Hematopoietic multipotent progenitor cell treated with erythropoietin and hydrocortisone succinate and interleukin-3 and kit ligand, for 6 days (in vitro differentiated cells): ENCODE measurements around the gene RPL14.

Experiments used
- DNase-seq: peaks from one replicate; pipeline ENCODE4 v3.0.0-alpha.2; 2015

RPL14 gene

DNA sequence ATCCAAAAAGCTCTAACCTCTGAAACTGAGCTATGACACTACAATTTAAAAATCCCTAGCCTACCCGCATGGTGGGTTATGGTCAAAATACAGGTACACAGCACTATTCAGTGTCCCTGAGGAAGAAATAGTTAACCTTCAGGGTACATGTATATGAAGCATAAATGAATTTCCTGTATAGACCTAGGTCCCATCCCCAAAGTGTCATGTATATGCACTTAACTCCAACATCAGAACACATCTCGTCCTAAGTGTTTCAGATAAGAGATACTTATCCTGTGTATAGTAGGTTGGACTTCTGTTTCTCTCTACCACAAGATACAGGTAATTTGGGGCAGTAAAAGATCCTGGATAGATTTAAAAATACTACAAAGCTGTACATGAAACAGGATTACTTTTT lies 6.4 kb downstream of the RPL14 start:
- no peak for DNase-seq

DNA sequence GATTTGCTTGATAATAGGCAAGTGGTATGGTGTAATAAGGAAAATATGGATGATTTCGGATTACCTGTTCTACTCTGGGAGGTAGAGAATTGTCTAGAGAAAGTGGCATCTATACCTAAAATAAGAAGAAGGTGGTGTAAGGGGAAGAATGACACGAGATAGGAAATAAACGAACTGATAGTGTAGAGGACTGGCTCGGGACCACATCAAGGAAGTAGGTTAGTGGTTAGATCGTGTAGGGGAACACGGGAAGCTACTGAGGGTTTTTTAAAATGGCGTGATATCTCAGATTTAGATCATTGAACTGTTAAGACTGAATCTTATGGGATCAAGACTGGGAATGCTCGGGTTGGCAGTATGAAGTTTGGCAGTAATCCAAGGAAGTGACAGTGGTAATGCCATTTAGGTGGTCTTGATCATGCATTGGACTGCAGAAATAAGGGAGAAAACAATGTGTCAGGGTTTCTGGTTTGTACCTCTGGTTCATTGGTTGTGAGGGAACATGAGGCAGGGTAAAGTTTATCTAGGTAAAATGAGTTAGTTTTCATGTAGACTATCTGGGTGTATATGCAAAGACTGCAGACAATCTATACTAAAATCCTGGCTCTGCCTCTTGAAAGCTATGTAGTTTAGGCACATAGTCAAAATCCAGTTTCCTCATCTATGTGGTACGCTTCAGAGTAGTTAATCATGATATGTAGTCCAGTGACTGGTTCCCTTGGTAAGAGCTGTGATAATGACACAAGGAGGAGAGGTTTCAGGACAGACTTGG lies 7.4 kb downstream of the RPL14 start:
- DNase-seq, result peak; percentile 62

DNA sequence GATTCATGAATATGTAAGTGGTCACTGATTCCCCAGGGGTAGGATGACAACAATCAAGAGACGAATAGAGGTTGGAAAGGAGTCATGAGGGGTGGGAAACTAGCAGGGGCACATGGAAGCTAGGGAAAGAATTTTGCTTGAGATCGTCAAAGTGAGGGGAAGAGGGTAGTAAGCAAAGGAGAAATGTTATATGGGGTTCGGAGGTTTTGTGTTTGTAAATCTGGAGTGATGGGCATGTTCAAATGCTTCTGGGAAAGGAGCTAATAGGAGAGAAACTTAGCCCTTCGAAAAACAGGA lies 7.9 kb downstream of the RPL14 start:
- no peak for DNase-seq

DNA sequence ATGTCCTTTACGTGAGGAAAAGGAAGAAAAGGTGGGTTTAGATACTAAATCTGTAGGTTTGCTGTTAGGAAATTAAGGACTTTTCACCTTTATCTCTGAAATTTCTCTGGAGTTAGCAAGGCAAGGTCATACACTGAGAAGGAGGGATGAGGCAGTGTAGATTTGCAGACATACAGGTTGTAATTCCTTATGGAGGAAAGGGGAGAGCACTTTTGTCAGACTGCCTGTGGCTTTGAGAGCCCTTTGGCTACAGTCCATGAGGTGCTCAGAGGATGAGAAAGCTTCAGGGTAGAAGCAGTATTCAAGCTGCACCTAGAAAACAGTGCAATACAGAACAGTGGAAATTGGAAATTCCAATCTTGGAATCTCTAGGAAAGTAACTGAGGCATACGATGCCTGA lies 8.3 kb downstream of the RPL14 start:
- no peak for DNase-seq

DNA sequence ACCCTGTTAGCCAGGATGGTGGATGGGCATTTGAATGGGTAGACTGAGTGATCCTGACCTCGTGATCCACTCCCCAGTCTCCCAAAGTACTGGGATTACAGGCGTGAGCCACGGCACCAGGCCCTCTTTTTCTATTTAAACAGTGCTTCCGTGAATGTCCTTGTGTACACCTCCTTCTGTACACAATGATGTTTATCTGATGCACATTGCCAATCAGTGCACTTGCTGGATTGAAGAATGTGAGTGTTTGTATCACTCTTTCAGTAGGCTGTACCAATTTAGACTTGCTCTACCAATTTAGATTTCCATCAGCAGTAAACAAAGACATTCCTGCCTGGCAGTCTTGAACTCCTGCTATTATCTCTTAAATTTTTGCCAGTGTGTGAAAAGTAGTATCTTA lies 10.9 kb downstream of the RPL14 start:
- DNase-seq, result no peak

DNA sequence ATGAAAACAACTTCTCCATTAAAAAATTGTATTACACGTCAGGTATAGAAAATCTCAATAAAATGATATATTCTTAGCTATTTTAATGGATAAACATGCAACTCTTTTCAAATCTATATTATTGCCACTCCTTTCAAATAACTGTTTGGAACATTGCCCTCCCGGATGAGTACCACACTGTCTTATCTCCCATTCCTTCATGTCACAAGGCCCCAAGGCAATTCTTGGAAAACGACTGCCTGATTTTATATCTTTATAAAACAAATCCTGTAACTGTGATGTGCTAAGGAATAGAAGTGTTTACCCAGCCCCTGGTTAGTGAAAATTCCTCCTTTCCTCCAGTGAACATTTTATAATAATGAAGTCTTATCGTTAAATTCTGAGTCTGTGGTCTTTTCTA lies 13.6 kb downstream of the RPL14 start:
- peak; percentile 87 for DNase-seq

DNA sequence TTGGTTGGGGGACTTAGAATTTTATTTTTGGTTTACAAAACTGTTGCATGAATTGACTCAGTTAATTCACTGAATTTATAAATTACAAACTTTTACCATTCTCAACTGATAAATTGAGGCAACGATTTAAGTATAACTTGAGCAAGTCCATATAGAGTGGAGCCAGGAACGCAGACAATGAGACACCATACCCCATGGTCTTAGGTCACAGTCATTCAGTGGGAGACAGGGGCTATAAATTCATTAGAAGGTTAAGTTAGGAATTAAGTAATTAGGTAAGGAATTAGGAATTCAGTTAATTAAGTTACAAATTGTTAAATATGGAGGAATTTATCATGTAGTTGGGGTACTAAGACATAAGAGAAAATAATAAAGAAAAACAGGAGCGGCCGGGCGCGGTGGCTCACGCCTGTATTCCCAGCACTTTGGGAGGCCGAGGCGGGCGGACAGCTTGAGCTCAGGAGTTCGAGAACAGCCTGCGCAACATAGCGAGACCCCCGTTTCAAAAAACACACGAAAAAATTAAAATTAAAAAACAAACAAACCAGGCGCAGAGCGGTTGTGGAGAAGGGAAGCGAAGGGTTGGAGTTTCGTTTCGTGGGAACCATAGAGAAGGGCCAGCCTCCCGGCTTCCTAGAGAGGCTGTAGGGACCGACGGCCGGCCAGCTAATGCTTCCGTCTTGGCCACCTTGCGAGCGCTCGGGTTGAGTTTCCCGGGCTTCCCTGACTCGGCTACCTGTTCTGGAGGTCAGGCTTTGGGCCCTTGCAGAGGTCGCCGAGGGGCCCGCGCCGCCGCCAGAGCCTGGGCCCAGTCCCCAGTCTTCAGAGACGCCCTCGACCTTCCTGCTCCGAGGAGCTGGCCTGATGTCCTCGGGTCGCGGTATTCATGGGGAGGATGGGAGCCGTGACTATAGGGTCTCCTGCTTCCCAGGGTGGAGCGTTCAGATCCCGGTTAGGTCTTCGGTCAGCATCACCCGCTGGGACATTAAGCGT lies 19.6 kb downstream of the RPL14 start, which contains the start of gene ZNF619:
Gene ZNF619 (plus strand): TSS at position 645 of the 993 bp plus-strand sequence. CDS start 858 bp downstream, outside the sequence.
- peak; percentile 85 for DNase-seq

DNA sequence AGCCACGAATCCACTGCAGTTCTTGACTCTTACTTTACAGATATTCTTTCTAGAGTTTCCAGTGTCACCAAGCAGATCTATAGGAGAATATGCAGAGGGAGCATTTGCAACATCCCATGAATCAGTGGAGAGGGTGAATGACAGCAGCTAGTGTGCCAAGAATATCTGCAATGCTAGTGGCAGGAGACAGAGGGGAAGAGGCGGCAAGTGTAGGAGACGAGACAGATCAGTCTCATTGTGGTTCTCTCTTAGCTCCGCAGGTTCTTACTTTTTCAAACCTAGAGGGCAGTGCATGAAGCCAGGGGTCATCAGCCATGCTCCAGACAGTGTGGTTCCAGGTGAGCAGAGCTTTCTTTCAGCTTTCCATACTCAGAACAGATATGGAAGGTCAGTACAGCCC lies 20.5 kb downstream of the RPL14 start:
- peak; percentile 46 for DNase-seq

DNA sequence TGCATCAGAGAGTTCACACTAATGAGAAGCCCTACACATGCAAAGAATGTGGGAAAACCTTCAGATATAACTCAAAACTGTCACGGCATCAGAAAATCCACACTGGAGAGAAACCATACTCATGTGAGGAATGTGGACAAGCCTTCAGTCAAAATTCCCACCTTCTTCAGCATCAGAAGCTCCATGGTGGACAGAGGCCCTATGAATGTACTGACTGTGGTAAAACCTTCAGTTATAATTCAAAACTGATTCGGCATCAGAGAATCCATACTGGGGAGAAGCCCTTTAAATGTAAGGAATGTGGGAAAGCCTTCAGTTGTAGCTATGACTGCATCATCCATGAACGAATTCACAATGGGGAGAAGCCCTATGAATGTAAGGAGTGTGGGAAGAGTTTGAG lies 30.0 kb downstream of the RPL14 start:
- DNase-seq, result no peak

DNA sequence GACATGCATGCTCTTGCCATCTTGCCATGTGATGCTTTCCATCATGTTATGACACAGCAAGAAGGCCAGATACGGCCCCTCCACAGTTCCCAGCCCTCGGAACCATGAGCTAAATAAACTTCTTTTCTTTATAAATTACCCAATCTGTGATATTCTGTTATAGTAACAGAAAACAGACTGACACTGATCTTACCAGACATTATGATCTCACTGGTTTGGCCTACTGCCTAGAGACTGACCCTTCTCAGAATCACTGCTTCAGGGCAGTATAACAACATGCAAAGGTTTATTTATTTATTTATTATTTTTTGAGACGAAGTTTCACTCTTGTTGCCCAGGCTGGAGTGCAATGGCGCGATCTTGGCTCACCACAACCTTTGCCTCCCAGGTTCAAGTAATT lies 33.8 kb downstream of the RPL14 start:
- DNase-seq, result no peak

DNA sequence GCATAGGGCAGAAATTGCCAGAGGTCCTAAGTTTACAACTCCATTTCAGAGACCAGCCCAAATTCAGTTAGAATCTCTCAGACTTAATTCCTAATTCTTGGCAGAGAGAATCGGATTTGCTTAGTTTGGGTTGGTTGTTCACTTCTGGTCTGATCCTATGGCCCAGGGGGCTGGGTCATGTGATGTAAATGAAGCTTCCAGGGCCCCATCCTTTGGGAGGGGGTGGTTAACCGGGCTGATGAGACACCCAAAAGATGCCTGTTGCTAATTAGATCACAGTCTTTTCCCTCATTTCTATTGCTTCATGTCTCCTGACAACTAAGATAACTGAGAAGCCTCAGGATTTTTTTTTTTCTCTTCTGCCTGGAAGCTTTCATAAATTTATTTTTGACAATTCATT lies 37.6 kb downstream of the RPL14 start:
- DNase-seq, result no peak

DNA sequence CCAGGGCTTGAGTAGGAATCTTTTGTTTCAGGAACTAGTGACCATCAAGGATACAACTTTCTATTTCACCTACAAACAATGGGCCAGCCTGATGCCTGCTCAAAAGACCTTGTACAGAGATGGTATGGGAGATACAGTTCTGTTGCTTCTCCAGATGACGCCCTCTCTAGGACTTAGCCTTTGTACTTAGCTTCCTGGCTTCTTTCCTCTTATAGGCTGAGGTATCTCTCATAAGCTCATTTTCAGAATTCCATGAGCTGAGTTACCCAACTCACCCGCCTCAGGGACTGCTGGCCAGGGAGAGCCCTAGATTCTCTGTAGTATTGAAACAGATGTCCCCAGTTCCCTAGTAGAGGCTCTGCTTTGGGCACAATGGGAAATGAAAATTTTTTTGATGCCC lies 40.1 kb downstream of the RPL14 start:
- DNase-seq, result no peak

DNA sequence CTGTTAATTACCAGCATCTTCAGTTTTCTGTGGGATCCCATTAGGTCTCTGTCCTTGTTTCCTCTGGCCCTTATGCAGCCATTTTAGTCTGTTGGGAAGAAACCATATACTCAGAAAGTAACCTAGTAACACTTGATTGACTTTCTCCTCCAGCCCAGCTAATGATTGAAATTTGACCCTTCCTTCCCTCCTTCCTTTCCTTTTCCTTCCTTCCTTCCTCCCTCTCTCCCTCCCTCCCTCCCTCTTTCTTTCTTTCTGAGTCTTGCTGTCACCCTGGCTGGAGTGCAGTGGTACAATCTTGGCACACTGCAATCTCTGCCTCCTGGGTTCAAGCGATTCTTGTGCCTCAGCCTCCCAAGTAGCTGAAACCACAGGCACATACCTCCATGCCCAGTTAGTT lies 42.8 kb downstream of the RPL14 start:
- DNase-seq, result no peak

DNA sequence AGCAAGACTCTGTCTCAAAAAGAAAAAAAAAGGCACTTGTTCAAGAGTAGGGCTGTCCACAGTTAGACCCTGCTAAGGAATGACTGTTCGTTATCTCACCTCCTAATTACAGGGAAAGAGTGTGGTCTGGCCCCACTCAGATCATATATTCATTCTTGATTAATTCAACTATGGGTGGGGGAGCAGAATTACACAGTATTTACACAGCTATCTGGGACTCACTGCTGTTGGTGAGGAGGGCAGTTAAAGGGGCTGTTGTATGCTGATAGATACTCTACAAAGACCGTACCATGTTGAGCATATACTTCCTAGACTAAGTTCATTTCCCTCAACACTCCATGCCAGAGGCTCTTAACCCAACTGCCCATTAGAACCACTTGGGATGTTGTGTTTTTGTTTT lies 44.9 kb downstream of the RPL14 start:
- DNase-seq, result peak; percentile 95

DNA sequence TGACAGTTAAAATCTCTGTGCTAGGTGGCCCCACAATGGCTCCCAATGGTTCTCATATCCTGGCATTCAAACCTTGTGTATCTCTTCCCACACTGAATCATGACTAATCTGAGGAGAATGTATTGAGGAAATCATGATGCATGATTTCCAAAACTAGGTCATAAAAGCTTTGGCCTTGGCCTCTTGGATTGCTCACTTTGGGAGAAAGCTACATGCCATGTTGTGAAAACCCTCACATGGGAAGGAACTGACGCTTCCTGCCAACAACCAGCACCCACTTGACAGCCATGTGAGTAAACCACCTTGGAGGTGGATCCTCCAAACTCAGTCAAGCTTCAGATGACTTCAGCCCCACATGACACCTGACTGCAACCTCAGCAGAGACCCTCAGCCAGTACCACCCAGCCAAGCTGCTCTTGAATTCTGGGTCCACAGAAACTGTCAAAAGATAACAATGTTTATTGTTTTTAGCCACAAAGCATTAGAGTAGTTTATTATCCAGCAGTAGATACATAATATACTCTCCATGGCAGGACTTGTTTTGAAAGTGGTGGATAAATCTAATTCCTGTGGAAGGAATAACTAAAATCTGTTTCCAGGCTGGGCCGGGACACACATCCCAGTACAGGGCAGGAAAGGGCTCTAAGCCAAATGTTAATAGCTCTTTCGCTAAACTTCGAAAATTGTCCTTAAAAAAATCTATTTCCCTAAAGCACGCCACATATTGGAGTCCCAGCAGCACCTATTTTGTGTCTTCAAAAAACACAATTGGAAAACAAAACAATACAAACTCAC lies 47.7 kb downstream of the RPL14 start:
- DNase-seq, result peak; percentile 15

DNA sequence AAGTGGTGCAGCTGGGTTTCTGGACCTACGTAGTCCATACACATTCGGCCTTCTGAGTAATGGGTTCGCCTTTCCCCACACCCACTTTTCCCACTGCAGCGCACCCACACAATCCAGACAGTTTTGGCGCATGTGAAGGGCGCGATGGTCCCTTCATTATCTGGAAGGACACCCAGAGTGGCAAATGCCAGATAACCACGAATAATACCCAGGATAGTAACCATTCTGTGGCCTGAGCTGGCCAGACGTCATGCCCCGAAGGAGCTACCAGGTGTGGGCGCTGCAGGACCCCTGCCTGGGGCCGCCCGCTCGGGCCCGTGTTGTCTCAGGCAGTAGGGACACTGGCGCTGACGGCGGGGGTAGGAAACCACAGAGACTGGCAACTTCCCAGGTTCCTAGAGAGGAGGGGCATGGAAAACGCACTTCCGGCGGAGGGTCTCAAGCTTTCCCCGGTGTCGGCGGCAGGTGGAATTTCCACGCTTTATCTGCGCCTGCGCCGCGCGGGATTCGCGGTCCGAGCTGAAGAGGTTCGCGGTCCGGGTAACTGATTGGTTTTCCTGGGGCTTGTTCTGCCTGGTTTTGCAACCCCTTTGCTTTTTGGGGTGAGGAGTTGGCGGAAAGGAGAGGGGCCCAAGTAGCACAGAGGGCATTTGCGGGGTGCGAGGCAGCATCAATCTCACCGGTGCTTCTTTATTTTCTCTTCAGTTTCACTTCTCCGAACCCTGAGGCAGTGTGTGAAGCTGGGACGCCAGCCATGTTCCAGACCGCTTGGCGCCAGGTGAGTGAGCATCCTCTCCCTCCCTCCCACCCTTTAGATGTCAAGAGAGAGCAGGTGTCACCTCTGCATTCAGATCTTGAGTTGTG lies 48.7 kb downstream of the RPL14 start, which contains the start of gene ZNF620:
Gene ZNF620 (plus strand): TSS at position 441 of the 864 bp plus-strand sequence. CDS start 314 bp downstream, at position 755.
- peak; percentile 89 for DNase-seq

DNA sequence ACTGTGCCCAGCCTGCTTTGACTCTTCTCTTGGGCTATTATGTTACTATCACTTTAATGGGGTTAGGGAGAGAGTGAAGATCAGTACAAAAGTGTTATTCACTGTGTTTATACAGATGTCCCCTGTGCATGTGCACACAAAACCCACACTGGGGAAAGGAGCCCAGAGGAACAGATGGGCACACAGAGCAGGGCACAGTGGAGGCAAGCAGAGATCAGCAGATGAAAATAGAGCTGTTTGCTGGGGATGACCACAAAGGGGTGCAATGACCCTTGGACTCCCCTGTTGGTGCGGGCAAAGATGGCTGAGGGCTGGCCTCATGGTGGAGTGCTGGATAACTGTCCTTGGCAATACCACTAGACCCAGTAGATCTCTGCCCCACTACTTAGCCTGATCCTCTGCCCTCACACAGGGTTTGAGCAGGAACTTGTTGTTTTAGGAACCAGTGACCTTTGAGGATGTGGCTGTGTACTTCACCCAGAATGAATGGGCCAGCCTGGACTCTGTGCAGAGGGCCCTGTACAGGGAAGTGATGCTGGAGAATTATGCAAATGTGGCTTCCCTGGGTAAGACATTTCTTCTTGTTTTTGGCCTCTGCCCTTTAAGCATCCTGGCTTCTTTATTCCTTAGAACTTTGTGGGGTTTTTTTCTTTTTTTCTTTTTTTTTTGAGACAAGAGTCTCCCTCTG lies 54.0 kb downstream of the RPL14 start:
- DNase-seq, result no peak

DNA sequence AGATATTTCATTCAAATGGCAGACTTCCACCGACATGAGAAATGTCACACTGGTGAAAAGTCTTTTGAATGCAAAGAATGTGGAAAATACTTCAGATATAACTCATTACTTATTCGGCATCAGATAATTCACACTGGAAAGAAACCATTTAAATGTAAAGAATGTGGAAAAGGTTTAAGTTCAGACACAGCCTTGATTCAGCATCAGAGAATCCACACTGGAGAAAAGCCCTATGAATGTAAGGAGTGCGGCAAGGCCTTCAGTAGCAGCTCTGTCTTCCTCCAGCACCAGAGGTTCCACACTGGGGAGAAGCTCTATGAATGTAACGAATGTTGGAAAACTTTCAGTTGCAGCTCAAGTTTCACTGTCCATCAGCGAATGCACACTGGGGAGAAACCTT lies 59.1 kb downstream of the RPL14 start:
- DNase-seq, result no peak

DNA sequence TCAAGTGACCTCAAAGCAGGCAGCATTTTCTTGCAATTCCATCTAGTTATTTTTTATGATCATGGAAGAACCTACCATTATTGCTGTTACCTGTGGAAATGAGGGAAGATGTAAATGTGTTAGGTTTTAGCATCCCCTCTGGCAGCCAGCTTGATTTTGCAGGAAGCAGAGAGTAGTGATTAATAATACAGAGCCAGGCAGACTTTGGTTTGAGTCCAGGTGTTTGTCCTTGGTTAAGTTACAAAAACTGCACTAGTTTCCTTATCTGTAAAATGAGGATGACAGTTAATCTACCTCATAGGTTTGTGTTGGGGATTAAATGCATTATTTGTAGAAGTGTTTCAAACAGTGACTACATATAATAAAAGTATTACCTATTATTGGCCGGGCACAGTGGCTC lies 60.9 kb downstream of the RPL14 start:
- DNase-seq, result no peak
